Sigmoid colon (tissue), 7 donors: ENCODE results near the gene LRP1B. TPM values are rescaled to one million over a fixed set of nuclear protein-coding genes. Genes with fewer than 3 reads are reported as not detected.

Source experiments
- DNase-seq: peaks from one replicate; pipeline ENCODE4 v3.0.0-alpha.2; 2019
- H3K27ac ChIP-seq, 4 donors: fragments of 200-600 bp; sonication (generic); one replicate each; pipeline ENCODE4 v1.5.1; 2016 to 2019; ENCODE audit warnings: mild to moderate bottlenecking in 1 of 4
- H3K27me3 ChIP-seq, 3 donors: fragments of 200-600 bp; sonication (generic); one replicate each; pipeline ENCODE4 v1.5.1; 2019; ENCODE audit warnings: mild to moderate bottlenecking in 1 of 3
- H3K36me3 ChIP-seq, 4 donors: fragments of 200-600 bp; sonication (generic); one replicate each; pipeline ENCODE4 v1.5.1; 2016 to 2019
- H3K4me1 ChIP-seq, 4 donors: fragments of 200-600 bp; sonication (generic); one replicate each; pipeline ENCODE4 v1.5.1; 2017 to 2019
- H3K4me3 ChIP-seq, 4 donors: fragments of 200-600 bp; sonication (generic); one replicate each; pipeline ENCODE4 v1.5.1; 2017 to 2019; ENCODE audit warnings: mild to moderate bottlenecking in 2 of 4, moderate library complexity in 1 of 4
- H3K9me3 ChIP-seq, 4 donors: fragments of 200-600 bp in 3 of 4; sonication (generic) in 3 of 4; one replicate each; pipeline versions ENCODE4 v1.5.1 to v1.6.1; 2013 to 2019
- CTCF ChIP-seq, 4 experiments: fragments of 450-650 bp in 3 of 4; fragments of 200-600 bp in 1 of 4; IDR thresholded peaks; one replicate each; pipeline ENCODE4 v1.5.1; 2016 to 2019; ENCODE audit warnings: antibody characterized with exemption in 4 of 4, mild to moderate bottlenecking in 3 of 4, moderate library complexity in 2 of 4
- EP300 ChIP-seq, 4 donors: sonication (generic); formaldehyde crosslinking; IDR thresholded peaks; one replicate each; pipeline ENCODE4 v1.6.1; 2017; ENCODE audit warnings: antibody characterized with exemption in 4 of 4
- POLR2A ChIP-seq, 2 donors: fragments of 450-650 bp; IDR thresholded peaks; one replicate each; pipeline ENCODE4 v1.6.1; 2016; ENCODE audit warnings: antibody characterized with exemption in 2 of 2, mild to moderate bottlenecking in 2 of 2, moderate library complexity in 2 of 2
- POLR2AphosphoS5 ChIP-seq, 4 donors: sonication (generic); formaldehyde crosslinking; IDR thresholded peaks; one replicate each; pipeline ENCODE4 v1.6.1; 2017; ENCODE audit warnings: antibody characterized with exemption in 4 of 4
- WGBS, 2 donors: extraction: QIAGEN DNeasy Blood & Tissue Kit; methylation state at CpG; one replicate each; pipeline ENCODE4 v1.1.7; 2013; 5-methylcytosine and 5-hydroxymethylcytosine counted together
- intact Hi-C: fragments of 100-400 bp; cut with DNase I; formaldehyde crosslinking; loops from one replicate; pipeline ENCODE4 v1.15.1; 2023
- polyA plus RNA-seq, 3 donors: library from polyadenylated mRNA; stranded (reverse); fragments of 200-250 nt; gene quantifications; one replicate each; pipeline ENCODE4 v1.2.3, GENCODE V29; 2013
- total RNA-seq, 4 donors: library from RNA; depleted of rRNA; stranded (reverse); fragments of >200 nt; gene quantifications; one replicate each; pipeline ENCODE4 v1.1.0, GENCODE V29; 2016
- donor health status: healthy with polysubstance abuse.
- donor health status: Bipolar disorder and iron deficiency.
- donor health status: healthy.

Gene LRP1B
- total and polyA plus RNA-seq, 7 donors: 0.06 to 5.1 (median 2.0) TPM; not detected in 1

GRCh38 chr2:141468761-141469160 lies 662.1 kb downstream of the LRP1B start:
- Histone ChIP-seq H3K4me3 (no peak overlapping the region), H3K27ac (no peak overlapping the region), H3K27me3 (no peaks in the 10 kb centered on the region), H3K36me3 (no peaks in the 10 kb centered on the region), H3K9me3 (no peaks in the 10 kb centered on the region), H3K4me1 (no peaks in the 10 kb centered on the region)
- 17 to 51% methylated on average over 6 of the region's 6 CpGs for WGBS, 2 donors
- DNase-seq: no peak
- intact Hi-C loops: no loop called here
- TF ChIP-seq CTCF (IDR thresholded peaks at IDR 0.05) (no peak), POLR2A (IDR thresholded peaks at IDR 0.05) (no peak), EP300 (IDR thresholded peaks at IDR 0.05) (no peak), POLR2AphosphoS5 (IDR thresholded peaks at IDR 0.05) (no peak)

- TF ChIP-seq EP300 (IDR thresholded peaks at IDR 0.05): no peak
- no peak for TF ChIP-seq POLR2AphosphoS5 (IDR thresholded peaks at IDR 0.05)
- no peak for TF ChIP-seq POLR2A (IDR thresholded peaks at IDR 0.05)
- no peak for TF ChIP-seq CTCF (IDR thresholded peaks at IDR 0.05)
- intact Hi-C loops: no loop called here
- H3K4me1 ChIP-seq: no peaks in the 10 kb centered on the region
- WGBS, 2 donors: 15 to 60% methylated on average over 1 of the region's 1 CpG
- no peaks in the 10 kb centered on the region for H3K36me3 ChIP-seq
- no peaks in the 10 kb centered on the region for H3K27me3 ChIP-seq
- H3K27ac ChIP-seq: no peak overlapping the region
- no peak for DNase-seq
- H3K4me3 ChIP-seq: no peak overlapping the region
- H3K9me3 ChIP-seq: no peaks in the 10 kb centered on the region
Observed at GRCh38 chr2:141467331-141467730, 663.5 kb downstream of the LRP1B start.

- Histone ChIP-seq H3K9me3 (no peaks in the 10 kb centered on the region), H3K27me3 (no peaks in the 10 kb centered on the region), H3K36me3 (no peaks in the 10 kb centered on the region), H3K27ac (no peak overlapping the region), H3K4me3 (no peak overlapping the region), H3K4me1 (no peaks in the 10 kb centered on the region)
- intact Hi-C loops: no loop called here
- no peak for DNase-seq
- no peak for TF ChIP-seq POLR2A (IDR thresholded peaks at IDR 0.05)
- TF ChIP-seq EP300 (IDR thresholded peaks at IDR 0.05): no peak
- no peak for TF ChIP-seq POLR2AphosphoS5 (IDR thresholded peaks at IDR 0.05)
- no peak for TF ChIP-seq CTCF (IDR thresholded peaks at IDR 0.05)
Observed at GRCh38 chr2:141464995-141465394, 665.8 kb downstream of the LRP1B start.

GRCh38 chr2:141458351-141458750 lies 672.5 kb downstream of the LRP1B start:
- 78 to 83% methylated on average over 7 of the region's 7 CpGs for WGBS, 2 donors
- intact Hi-C loops: no loop called here
- H3K9me3 ChIP-seq: no peaks in the 10 kb centered on the region
- no peaks in the 10 kb centered on the region for H3K36me3 ChIP-seq
- no peak overlapping the region for H3K27ac ChIP-seq
- no peak for DNase-seq
- no peaks in the 10 kb centered on the region for H3K27me3 ChIP-seq
- no peak for TF ChIP-seq POLR2AphosphoS5 (IDR thresholded peaks at IDR 0.05)
- TF ChIP-seq CTCF (IDR thresholded peaks at IDR 0.05): no peak
- TF ChIP-seq POLR2A (IDR thresholded peaks at IDR 0.05): no peak
- TF ChIP-seq EP300 (IDR thresholded peaks at IDR 0.05): no peak
- H3K4me1 ChIP-seq: no peaks in the 10 kb centered on the region
- no peak overlapping the region for H3K4me3 ChIP-seq

GRCh38 chr2:141455877-141456276 lies 674.9 kb downstream of the LRP1B start:
- H3K27me3 ChIP-seq: no peaks in the 10 kb centered on the region
- H3K9me3 ChIP-seq: no peaks in the 10 kb centered on the region
- H3K36me3 ChIP-seq: no peaks in the 10 kb centered on the region
- TF ChIP-seq POLR2A (IDR thresholded peaks at IDR 0.05): no peak
- TF ChIP-seq CTCF (IDR thresholded peaks at IDR 0.05): no peak
- TF ChIP-seq EP300 (IDR thresholded peaks at IDR 0.05): no peak
- TF ChIP-seq POLR2AphosphoS5 (IDR thresholded peaks at IDR 0.05): no peak
- 51 to 56% methylated on average over 2 of the region's 2 CpGs for WGBS, 2 donors
- intact Hi-C loops: no loop called here
- H3K4me1 ChIP-seq: no peaks in the 10 kb centered on the region
- no peak overlapping the region for H3K4me3 ChIP-seq
- H3K27ac ChIP-seq: no peak overlapping the region
- DNase-seq: no peak
